H1 (cell line): ENCODE measurements around the gene FAM227B. TPM values are rescaled to one million over a fixed set of nuclear protein-coding genes. Genes with fewer than 3 reads are reported as not detected.

Source experiments
- CTBP2 ChIP-seq: IDR thresholded peaks from 2 replicates; pipeline ENCODE4 v1.7.0; 2011; ENCODE audit warnings: borderline replicate concordance, mild to moderate bottlenecking, moderate library complexity, mixed read lengths, low read length; ENCODE audit not compliant: insufficient read depth, insufficient read length
- SP2 ChIP-seq: IDR thresholded peaks from 2 replicates; pipeline ENCODE4 v1.6.1; 2012; ENCODE audit warnings: mild to moderate bottlenecking, low read length, inconsistent platforms
- polyA plus RNA-seq, 7 experiments: library from polyadenylated mRNA; depleted of rRNA in 3 of 7; stranded (reverse) in 5 of 7; unstranded in 2 of 7; fragments of >200 nt in 5 of 7; fragments of 200-250 nt in 2 of 7; gene quantifications; 1 replicate in 5 of 7; 2 replicates in 1 of 7; 4 replicates in 1 of 7; pipeline versions ENCODE4 v1.2.1 to v1.2.3, GENCODE V29; 2011 to 2013; ENCODE audit warnings: missing spikeins in 2 of 7, mixed read lengths in 2 of 7
- total RNA-seq: library from RNA; stranded (reverse); fragmentation: NEBNext Ultra II Directional; extraction: Animal tissue kit (Norgen Biotek cat#: 25700); gene quantifications from 2 replicates; pipeline ENCODE4 v1.2.1, GENCODE V29; 2021

FAM227B gene
- total and polyA plus RNA-seq, 2 of the 8 experiments (the other 6 are each of a cell fraction or from before 2014, with no cell fraction given), result 4.0 to 6.5 TPM

- no peak for TF ChIP-seq SP2
- TF ChIP-seq CTBP2, result no peak
- TF ChIP-seq, all 59 proteins: peak for 0
Measured at GRCh38 chr15:49462232-49462844, 158.3 kb downstream of the FAM227B start (continued).
